HepG2 (cell line): ENCODE results near the gene NPBWR2. TPM values are rescaled to one million over a fixed set of nuclear protein-coding genes. Genes with fewer than 3 reads are reported as not detected.

ENCODE experiments used
- AHR ChIP-seq: IDR thresholded peaks from 2 replicates; pipeline ENCODE4 v1.6.1; 2018; ENCODE audit warnings: missing genetic modification reagents, missing compliant biosample characterization
- ATF2 ChIP-seq: sonication (generic); formaldehyde crosslinking; IDR thresholded peaks from 2 replicates; pipeline ENCODE4 v1.4.0; 2020; ENCODE audit warnings: missing genetic modification reagents
- BATF2 ChIP-seq: sonication (generic); formaldehyde crosslinking; IDR thresholded peaks from 2 replicates; pipeline ENCODE4 v1.8.0; 2022; ENCODE audit warnings: mild to moderate bottlenecking, missing genetic modification reagents, moderate library complexity
- DBP ChIP-seq: sonication (generic); formaldehyde crosslinking; IDR thresholded peaks from 2 replicates; pipeline ENCODE4 v1.4.0; 2020; ENCODE audit warnings: missing genetic modification reagents; ENCODE audit errors: not compliant biosample characterization
- HMGA1 ChIP-seq: sonication (generic); formaldehyde crosslinking; conservative IDR thresholded peaks from 2 replicates; pipeline ENCODE4 v1.4.0; 2020; ENCODE audit warnings: missing genetic modification reagents
- HNF1B ChIP-seq: sonication (generic); formaldehyde crosslinking; IDR thresholded peaks from 2 replicates; pipeline ENCODE4 v1.5.1; 2020; ENCODE audit warnings: mild to moderate bottlenecking, moderate library complexity, missing genetic modification reagents
- KAT8 ChIP-seq: IDR thresholded peaks from 2 replicates; pipeline ENCODE4 v1.6.1; 2016; ENCODE audit warnings: missing genetic modification reagents, missing compliant biosample characterization
- MTF2 ChIP-seq: sonication (generic); formaldehyde crosslinking; IDR thresholded peaks from 2 replicates; pipeline ENCODE4 v1.5.0; 2020; ENCODE audit warnings: missing genetic modification reagents, borderline replicate concordance
- NAIF1 ChIP-seq: sonication (generic); formaldehyde crosslinking; IDR thresholded peaks from 2 replicates; pipeline ENCODE4 v1.5.0; 2020; ENCODE audit warnings: mild to moderate bottlenecking, missing genetic modification reagents, borderline replicate concordance
- POLR2G ChIP-seq: fragments of 200-400 bp; formaldehyde crosslinking; IDR thresholded peaks from 2 replicates; pipeline ENCODE4 v1.6.1; 2018; ENCODE audit warnings: mild to moderate bottlenecking, low read depth, low read length, moderate library complexity
- PRMT3 ChIP-seq: sonication (generic); formaldehyde crosslinking; IDR thresholded peaks from 2 replicates; pipeline ENCODE4 v1.8.1; 2022; ENCODE audit warnings: low read depth, mild to moderate bottlenecking, moderate library complexity, missing genetic modification reagents, borderline replicate concordance
- SRF ChIP-seq: IDR thresholded peaks from 2 replicates; pipeline ENCODE4 v1.6.1; 2011; ENCODE audit warnings: mild to moderate bottlenecking, low read depth, low read length, moderate library complexity
- WIZ ChIP-seq: sonication (generic); formaldehyde crosslinking; IDR thresholded peaks from 2 replicates; pipeline ENCODE4 v1.5.1; 2020; ENCODE audit warnings: mild to moderate bottlenecking, missing genetic modification reagents
- ZBTB20 ChIP-seq: sonication (generic); formaldehyde crosslinking; IDR thresholded peaks from 2 replicates; pipeline ENCODE4 v1.8.1; 2023; ENCODE audit warnings: missing genetic modification reagents, low read depth, mild to moderate bottlenecking, borderline replicate concordance
- ZC3H13 ChIP-seq: sonication (generic); formaldehyde crosslinking; IDR thresholded peaks from 2 replicates; pipeline ENCODE4 v1.8.1; 2023; ENCODE audit warnings: mild to moderate bottlenecking, missing genetic modification reagents, moderate library complexity
- ZFP36L1 ChIP-seq: sonication (generic); formaldehyde crosslinking; IDR thresholded peaks from 2 replicates; pipeline ENCODE4 v1.8.0; 2022; ENCODE audit warnings: mild to moderate bottlenecking, missing genetic modification reagents, moderate library complexity
- ZNF10 ChIP-seq: sonication (generic); formaldehyde crosslinking; IDR thresholded peaks from 2 replicates; pipeline ENCODE4 v1.4.0; 2020; ENCODE audit warnings: mild to moderate bottlenecking, low read depth, missing genetic modification reagents, borderline replicate concordance
- ZNF326 ChIP-seq: sonication (generic); formaldehyde crosslinking; IDR thresholded peaks from 2 replicates; pipeline ENCODE4 v1.4.0; 2020; ENCODE audit warnings: missing genetic modification reagents, borderline replicate concordance
- ZNF460 ChIP-seq: sonication (generic); formaldehyde crosslinking; IDR thresholded peaks from 2 replicates; pipeline ENCODE4 v1.5.1; 2020; ENCODE audit warnings: missing genetic modification reagents, mild to moderate bottlenecking, borderline replicate concordance
- ZNF562 ChIP-seq: sonication (generic); formaldehyde crosslinking; IDR thresholded peaks from 2 replicates; pipeline ENCODE4 v1.8.0; 2022; ENCODE audit warnings: missing genetic modification reagents, borderline replicate concordance
- ZNF652 ChIP-seq: IDR thresholded peaks from 2 replicates; pipeline ENCODE4 v1.6.1; 2016; ENCODE audit warnings: low read depth, borderline replicate concordance
- ZNF660 ChIP-seq: sonication (generic); formaldehyde crosslinking; IDR thresholded peaks from 2 replicates; pipeline ENCODE4 v1.5.1; 2020; ENCODE audit warnings: mild to moderate bottlenecking, low read depth, missing genetic modification reagents, borderline replicate concordance
- ZNF678 ChIP-seq: sonication (generic); formaldehyde crosslinking; IDR thresholded peaks from 2 replicates; pipeline ENCODE4 v1.4.0; 2020; ENCODE audit warnings: mild to moderate bottlenecking, missing genetic modification reagents
- ZNF737 ChIP-seq: sonication (generic); formaldehyde crosslinking; IDR thresholded peaks from 2 replicates; pipeline ENCODE4 v1.5.0; 2020; ENCODE audit warnings: missing genetic modification reagents, mild to moderate bottlenecking, borderline replicate concordance
- ZNF749 ChIP-seq: sonication (generic); formaldehyde crosslinking; IDR thresholded peaks from 2 replicates; pipeline ENCODE4 v1.8.0; 2022; ENCODE audit warnings: mild to moderate bottlenecking, missing genetic modification reagents, moderate library complexity, borderline replicate concordance
- polyA plus RNA-seq, 8 experiments: library from polyadenylated mRNA; depleted of rRNA in 3 of 8; stranded (reverse) in 7 of 8; unstranded in 1 of 8; fragments of >200 nt; fragmentation: Illumina TruSeq in 4 of 8; extraction: Trizol in 4 of 8; gene quantifications; 2 replicates each; pipeline versions ENCODE4 v1.2.1 to v1.2.3, GENCODE V29; 2011 to 2016; ENCODE audit warnings: low read depth in 4 of 8, missing spikeins in 1 of 8, mixed read lengths in 1 of 8; ENCODE audit not compliant: insufficient read depth in 1 of 8
- total RNA-seq, 5 experiments: library from RNA; depleted of rRNA; stranded (reverse); fragments of >200 nt; fragmentation: Illumina TruSeq; extraction: Trizol; gene quantifications; 2 replicates each; pipeline ENCODE4 v1.2.3, GENCODE V29; 2016; ENCODE audit warnings: low read depth in 1 of 5

Gene NPBWR2
- total and polyA plus RNA-seq, 2 of the 13 experiments (the other 11 are each of a cell fraction or from before 2014, with no cell fraction given), result not detected

GRCh38 chr20:64063389-64064144 is 43.8 kb downstream of the NPBWR2 start (continued):
- TF ChIP-seq HNF1B (CRISPR knock-in tag) (peak; percentile 38), PRMT3 (CRISPR knock-in tag) (peak; percentile 35; the same call in 1 of the 2 replicates), HMGA1 (no peak), ZNF749 (CRISPR knock-in tag) (no peak), ZNF562 (CRISPR knock-in tag) (no peak), KAT8 (CRISPR knock-in tag) (no peak), ZNF326 (0 out of 2 replicates have a peak, but pooled peaks have one; percentile 47), ZNF737 (CRISPR knock-in tag) (no peak), BATF2 (CRISPR knock-in tag) (no peak; the same call in 1 of the 2 replicates), ZNF10 (no peak), ATF2 (CRISPR knock-in tag) (no peak), POLR2G (no peak; the same call in 1 of the 2 replicates), SRF (no peak), ZNF660 (CRISPR knock-in tag) (0 out of 2 replicates have a peak, but pooled peaks have one; percentile 74), ZFP36L1 (CRISPR knock-in tag) (no peak), WIZ (no peak), ZC3H13 (no peak), ZNF460 (CRISPR knock-in tag) (no peak), ZNF652 (CRISPR knock-in tag) (no peak), AHR (0 out of 2 replicates have a peak, but pooled peaks have one; percentile 38), MTF2 (CRISPR knock-in tag) (peak; percentile 96; the same call in 1 of the 2 replicates), ZNF678 (CRISPR knock-in tag) (peak; percentile 15; the same call in 1 of the 2 replicates), ZBTB20 (CRISPR knock-in tag) (0 out of 2 replicates have a peak, but pooled peaks have one; percentile 26), DBP (CRISPR knock-in tag) (peak; percentile 63), NAIF1 (CRISPR knock-in tag) (no peak)
